Thoracic aorta (tissue), 2 donors: Measurements from ENCODE around the gene GSAP. TPM values are rescaled to one million over a fixed set of nuclear protein-coding genes. Genes with fewer than 3 reads are reported as not detected.
"Not testable (repeated sequence)": the region's sequence is repeated elsewhere in the genome, so short reads cannot be mapped to it uniquely, and the experiment has no call there.

Experiments used
- ATAC-seq: fragments of 150-250 bp; one replicate; pipeline ENCODE4 v1.8.0; 2017; ENCODE audit warnings: low read depth; ENCODE audit not compliant: insufficient number of reproducible peaks, low FRiP score
- DNase-seq: peaks from one replicate; pipeline ENCODE4 v3.0.0-alpha.2; 2020; ENCODE audit warnings: low spot score
- H3K27ac ChIP-seq, 2 donors: fragments of 200-600 bp; sonication (generic); 1 replicate in 1 of 2; 2 replicates in 1 of 2; pipeline ENCODE4 v1.5.1; 2016; ENCODE audit warnings: mild to moderate bottlenecking in 2 of 2, moderate library complexity in 2 of 2
- H3K27me3 ChIP-seq: fragments of 200-600 bp; sonication (generic); replicated peaks from 2 replicates; pipeline ENCODE4 v1.6.0; 2016; ENCODE audit warnings: mild to moderate bottlenecking; ENCODE audit not compliant: insufficient read depth
- H3K36me3 ChIP-seq: fragments of 200-600 bp; sonication (generic); one replicate; pipeline ENCODE4 v1.5.1; 2016
- H3K4me1 ChIP-seq, 2 donors: fragments of 200-600 bp; sonication (generic); 1 replicate in 1 of 2; 2 replicates in 1 of 2; pipeline versions ENCODE4 v1.5.1 to v1.6.0; 2016; ENCODE audit warnings: low read depth in 2 of 2, mild to moderate bottlenecking in 1 of 2; ENCODE audit not compliant: control insufficient read depth in 1 of 2
- H3K4me3 ChIP-seq: fragments of 200-600 bp; sonication (generic); 2 replicates; pipeline ENCODE4 v1.5.1; 2016; ENCODE audit warnings: mild to moderate bottlenecking
- H3K9me3 ChIP-seq: fragments of 200-600 bp; sonication (generic); 2 replicates; pipeline ENCODE4 v1.5.1; 2016
- CTCF ChIP-seq: fragments of 200-600 bp; sonication (generic); IDR thresholded peaks from one replicate; pipeline ENCODE4 v1.5.1; 2019; ENCODE audit warnings: antibody characterized with exemption
- total RNA-seq, 2 donors: library from RNA; depleted of rRNA; stranded (reverse); fragments of >200 nt; gene quantifications; one replicate each; pipeline versions ENCODE4 v1.1.0 to v1.2.3, GENCODE V29; 2016

The GSAP gene
- total RNA-seq, 2 donors from 2014 or later: 19.6 to 22.0 TPM

GRCh38 chr7:77284616-77285015 is 131.5 kb downstream of the GSAP start:
- TF ChIP-seq CTCF: no peak
- H3K36me3 ChIP-seq: no peaks in the 10 kb centered on the region
- H3K4me3 ChIP-seq: peak overlapping the region; percentile 28
- ATAC-seq: no peak
- no peak for DNase-seq
- no peaks in the 10 kb centered on the region for H3K27me3 ChIP-seq
- H3K27ac ChIP-seq: peak overlapping the region; percentile 0 to 32
- H3K4me1 ChIP-seq: peaks cover 35 to 85% of the 10 kb centered on the region in 2 donors
- H3K9me3 ChIP-seq: no peaks in the 10 kb centered on the region

- ATAC-seq: no peak
- TF ChIP-seq CTCF: no peak
- H3K27me3 ChIP-seq: no peaks in the 10 kb centered on the region
- no peak for DNase-seq
- no peaks in the 10 kb centered on the region for H3K36me3 ChIP-seq
- peak overlapping the region; percentile 32 to 47 for H3K27ac ChIP-seq
- no peaks in the 10 kb centered on the region for H3K9me3 ChIP-seq
- peaks cover 35 to 81% of the 10 kb centered on the region in 2 donors for H3K4me1 ChIP-seq
- H3K4me3 ChIP-seq: peak overlapping the region; percentile 28
These were observed 132.1 kb downstream of the GSAP start for GRCh38 chr7:77284005-77284404.

- Histone ChIP-seq H3K4me3 (peak overlapping the region; percentile 37), H3K27me3 (no peaks in the 10 kb centered on the region), H3K4me1 (peaks cover 28 to 70% of the 10 kb centered on the region in 2 donors), H3K36me3 (no peaks in the 10 kb centered on the region), H3K27ac (peak overlapping the region; percentile 66 to 67), H3K9me3 (no peaks in the 10 kb centered on the region)
- no peak for TF ChIP-seq CTCF
- DNase-seq (no peak), ATAC-seq (no peak)
These were observed 133.3 kb downstream of the GSAP start for GRCh38 chr7:77282897-77283296.

GRCh38 chr7:77281780-77282478 is 134.2 kb downstream of the GSAP start:
- peaks cover 23 to 60% of the 10 kb centered on the region in 2 donors for H3K4me1 ChIP-seq

GRCh38 chr7:77276120-77276519 is 140.0 kb downstream of the GSAP start:
- Histone ChIP-seq H3K27ac (peak overlapping the region; percentile 18 to 51), H3K27me3 (no peaks in the 10 kb centered on the region), H3K36me3 (no peaks in the 10 kb centered on the region), H3K4me3 (no peak overlapping the region), H3K4me1 (peaks cover 8 to 28% of the 10 kb centered on the region in 2 donors), H3K9me3 (no peaks in the 10 kb centered on the region)
- ATAC-seq (no peak), DNase-seq (no peak)
- no peak for TF ChIP-seq CTCF

More at GRCh38 chr7:77281780-77282478, 134.2 kb downstream of the GSAP start:
- ATAC-seq: no peak
- Histone ChIP-seq H3K9me3 (no peaks in the 10 kb centered on the region), H3K27ac (peak overlapping the region; percentile 66 to 67), H3K36me3 (no peaks in the 10 kb centered on the region), H3K27me3 (no peaks in the 10 kb centered on the region), H3K4me3 (peak overlapping the region; percentile 37)
- no peak for DNase-seq
- no peak for TF ChIP-seq CTCF

- not testable (repeated sequence) for H3K27me3 ChIP-seq, H3K36me3 ChIP-seq
- H3K27ac ChIP-seq: peak overlapping the region; percentile 18 to 51
These were observed 140.5 kb downstream of the GSAP start for GRCh38 chr7:77275663-77276062.

More at GRCh38 chr7:77275663-77276062, 140.5 kb downstream of the GSAP start:
- not testable (repeated sequence) for DNase-seq, H3K9me3 ChIP-seq, H3K4me3 ChIP-seq
- peaks cover 5 to 28% of the 10 kb centered on the region in 2 donors for H3K4me1 ChIP-seq
- peak; percentile 76 for ATAC-seq
